ENCODE data around the gene PRKCH.

PRKCH gene

GRCh38 chr14:61483476-61483875, 162.1 kb downstream of the PRKCH start:
- TF ChIP-seq CTCF (IDR thresholded peaks at IDR 0.05; ENCODE audit: low read depth, low read length), result no peak
- DNase-seq (ENCODE audit: extremely low read depth, low read depth), result no peak

- no peak for TF ChIP-seq CTCF (IDR thresholded peaks at IDR 0.05; ENCODE audit: low read depth, low read length)
- no peak for DNase-seq (ENCODE audit: extremely low read depth, low read depth)
These were observed 162.7 kb downstream of the PRKCH start for GRCh38 chr14:61484031-61484430.

GRCh38 chr14:61484826-61485584, 163.6 kb downstream of the PRKCH start:
- no peak for TF ChIP-seq CTCF (IDR thresholded peaks at IDR 0.05; ENCODE audit: low read depth, low read length)
- DNase-seq (ENCODE audit: extremely low read depth, low read depth), result no peak

- no peak for DNase-seq (ENCODE audit: extremely low read depth, low read depth)
- no peak for TF ChIP-seq CTCF (IDR thresholded peaks at IDR 0.05; ENCODE audit: low read depth, low read length)
These were observed 164.3 kb downstream of the PRKCH start for GRCh38 chr14:61485661-61486060.

- TF ChIP-seq CTCF (IDR thresholded peaks at IDR 0.05; ENCODE audit: low read depth, low read length), result no peak
- DNase-seq (ENCODE audit: extremely low read depth, low read depth), result no peak
These were observed 165.6 kb downstream of the PRKCH start for GRCh38 chr14:61486930-61487495.

GRCh38 chr14:61488417-61489401, 167.3 kb downstream of the PRKCH start:
- DNase-seq (ENCODE audit: extremely low read depth, low read depth), result no peak
- no peak for TF ChIP-seq CTCF (IDR thresholded peaks at IDR 0.05; ENCODE audit: low read depth, low read length)

Data from AG09319 (cell line).